T-helper 1 cell (primary cell): ENCODE results near the gene TAS1R3.

ENCODE experiments used
- DNase-seq, 5 donors: peaks; one replicate each; pipeline ENCODE4 v3.0.0-alpha.2; 2012 to 2020

Gene TAS1R3

DNA sequence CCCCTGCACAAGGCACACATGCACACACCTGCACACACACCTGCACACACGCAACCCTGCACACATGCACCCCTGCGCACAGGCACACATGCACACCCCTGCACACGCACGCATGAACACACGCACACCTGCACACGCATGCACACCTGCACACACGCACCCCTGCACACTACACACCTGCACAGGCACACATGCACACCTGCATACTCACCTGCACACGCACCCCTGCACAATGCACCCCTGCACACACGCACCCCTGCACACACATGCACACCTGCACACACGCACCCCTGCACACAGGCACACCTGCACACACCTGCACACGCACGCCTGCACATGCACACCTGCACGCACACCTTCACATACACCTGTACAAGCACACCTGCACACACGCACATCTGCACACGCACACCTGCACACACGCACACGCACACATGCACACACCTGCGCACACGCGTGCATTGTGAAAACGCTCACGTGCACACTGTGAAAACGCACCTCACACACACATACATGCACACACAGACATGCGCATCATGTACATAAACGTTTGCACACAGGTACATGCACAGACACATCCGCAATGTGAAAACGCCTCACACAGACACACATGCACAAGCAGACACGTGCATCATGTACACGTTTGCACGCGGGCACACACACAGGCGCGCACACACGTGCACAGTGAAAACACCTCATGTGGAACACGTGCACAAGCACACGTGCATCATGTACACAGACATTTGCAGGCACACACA is 9.9 kb downstream of the TAS1R3 start:
- DNase-seq: no peak

GRCh38 chr1:1341549-1342021 is 10.5 kb downstream of the TAS1R3 start:
- no peak for DNase-seq

DNA sequence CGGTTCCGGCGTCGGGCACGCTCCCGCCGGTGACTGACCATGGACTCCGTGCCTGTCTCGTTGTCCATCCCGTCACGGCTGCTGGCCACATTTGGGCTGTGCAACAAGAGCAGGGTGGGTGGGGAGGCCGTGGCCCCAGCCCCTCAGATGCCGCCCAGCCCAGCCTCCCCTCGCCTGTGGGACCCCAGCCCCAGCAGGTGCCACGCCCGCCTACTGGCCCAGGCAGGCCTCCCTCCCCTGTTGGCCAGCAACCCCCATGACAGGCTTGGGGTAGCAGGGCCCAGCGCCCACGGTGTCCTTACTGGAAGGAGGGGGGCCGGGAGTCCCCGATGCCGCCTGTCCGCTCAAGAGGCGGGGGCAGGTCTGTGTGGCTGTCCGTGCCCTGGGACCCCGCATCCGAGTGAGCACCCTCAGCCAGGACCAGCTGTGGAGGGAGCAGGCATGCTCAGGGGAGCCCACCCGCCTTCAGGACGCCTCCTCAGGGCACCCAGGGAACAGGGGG is 11.0 kb downstream of the TAS1R3 start:
- no peak for DNase-seq

GRCh38 chr1:1342584-1343115 is 11.6 kb downstream of the TAS1R3 start:
- DNase-seq: no peak

- DNase-seq: no peak
These were observed 12.8 kb downstream of the TAS1R3 start for GRCh38 chr1:1343811-1344421.

DNA sequence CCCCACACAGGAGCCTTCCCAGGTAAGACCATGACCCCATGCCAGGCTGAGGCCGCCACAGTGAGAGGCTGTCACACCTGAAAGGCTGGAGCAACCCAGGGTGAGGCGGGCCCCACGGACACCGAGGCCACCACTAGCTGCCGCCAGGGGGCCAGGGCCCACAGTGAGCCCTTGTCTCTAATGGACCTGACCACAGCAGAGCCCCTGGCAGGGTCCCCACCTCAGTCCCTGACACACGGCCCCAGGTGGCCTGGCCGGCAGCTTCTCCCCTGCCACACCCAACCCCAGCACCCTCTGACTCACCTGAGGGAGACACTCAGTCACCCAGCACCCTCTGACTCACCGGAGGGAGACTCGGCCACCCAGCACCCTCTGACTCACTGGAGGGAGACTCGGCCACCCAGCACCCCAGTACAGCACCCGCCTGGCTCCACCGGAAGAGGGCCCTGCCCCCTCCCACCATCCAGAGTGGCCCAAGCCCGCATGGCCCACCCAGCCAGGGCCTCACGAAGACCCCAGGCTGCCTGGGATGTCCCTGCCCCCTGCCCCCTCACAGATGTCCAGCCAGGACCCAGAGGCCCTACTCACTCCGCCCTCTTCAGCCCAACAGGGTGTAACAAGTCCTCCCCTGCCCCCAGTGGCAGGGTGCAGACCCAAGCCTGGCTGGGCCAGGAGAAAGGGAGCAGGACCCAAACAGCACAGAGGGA is 13.7 kb downstream of the TAS1R3 start:
- no peak for DNase-seq

DNA sequence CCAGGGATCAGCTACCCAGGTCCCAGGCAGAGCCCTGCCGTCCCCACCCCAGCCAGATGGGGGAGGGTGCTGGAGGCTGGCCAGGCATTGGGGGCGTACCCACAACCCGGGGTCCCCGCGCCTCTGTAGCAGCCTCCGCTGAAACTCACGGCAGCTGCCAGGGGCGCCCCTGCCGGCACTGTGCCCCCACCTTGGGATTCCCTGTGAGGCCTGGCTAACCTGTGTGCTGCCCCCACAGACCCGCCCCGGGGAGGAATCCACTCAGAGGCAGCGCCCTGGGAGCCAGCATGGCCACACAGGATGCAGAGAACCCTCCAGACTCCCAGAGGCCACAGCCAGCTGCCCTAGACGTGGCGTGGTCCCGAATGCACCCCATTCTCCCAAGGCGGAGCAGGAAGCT is 14.3 kb downstream of the TAS1R3 start:
- DNase-seq: no peak

DNA sequence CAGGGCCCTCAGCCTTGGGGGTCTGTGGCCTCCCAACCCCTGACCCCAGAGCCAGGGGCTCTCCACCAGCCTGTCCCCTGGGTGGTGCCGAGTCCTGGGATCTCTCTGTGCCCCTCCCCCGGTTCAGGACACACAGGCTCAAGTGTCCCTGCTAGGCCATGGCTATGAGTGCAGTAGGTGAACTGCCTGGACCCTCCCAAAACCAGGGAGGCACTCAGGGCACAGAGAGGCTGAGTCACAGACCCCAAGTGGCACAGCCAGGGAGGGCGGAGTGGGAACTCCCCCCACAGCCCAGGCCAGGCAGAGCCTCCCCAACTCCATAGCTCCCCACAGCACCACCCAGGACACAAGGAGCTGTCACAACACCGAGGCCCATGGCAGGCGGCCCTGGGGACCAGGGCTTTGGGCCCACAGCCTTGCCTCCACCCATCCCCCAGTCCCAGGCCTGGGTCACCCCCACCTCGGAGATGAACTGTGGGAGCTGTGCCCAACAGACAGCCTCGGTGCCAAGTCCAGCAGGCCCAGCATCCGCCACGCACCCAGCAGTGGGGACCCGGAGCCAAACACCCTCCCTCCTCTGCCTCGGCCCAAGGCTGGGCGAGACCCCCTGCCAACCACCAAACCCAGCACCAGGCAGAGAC is 14.9 kb downstream of the TAS1R3 start:
- DNase-seq: no peak

- DNase-seq: no peak
These were observed 15.4 kb downstream of the TAS1R3 start for GRCh38 chr1:1346501-1346890.

GRCh38 chr1:1347026-1347595 is 16.0 kb downstream of the TAS1R3 start:
- no peak for DNase-seq

GRCh38 chr1:1347663-1348419 is 16.8 kb downstream of the TAS1R3 start:
- DNase-seq: no peak

DNA sequence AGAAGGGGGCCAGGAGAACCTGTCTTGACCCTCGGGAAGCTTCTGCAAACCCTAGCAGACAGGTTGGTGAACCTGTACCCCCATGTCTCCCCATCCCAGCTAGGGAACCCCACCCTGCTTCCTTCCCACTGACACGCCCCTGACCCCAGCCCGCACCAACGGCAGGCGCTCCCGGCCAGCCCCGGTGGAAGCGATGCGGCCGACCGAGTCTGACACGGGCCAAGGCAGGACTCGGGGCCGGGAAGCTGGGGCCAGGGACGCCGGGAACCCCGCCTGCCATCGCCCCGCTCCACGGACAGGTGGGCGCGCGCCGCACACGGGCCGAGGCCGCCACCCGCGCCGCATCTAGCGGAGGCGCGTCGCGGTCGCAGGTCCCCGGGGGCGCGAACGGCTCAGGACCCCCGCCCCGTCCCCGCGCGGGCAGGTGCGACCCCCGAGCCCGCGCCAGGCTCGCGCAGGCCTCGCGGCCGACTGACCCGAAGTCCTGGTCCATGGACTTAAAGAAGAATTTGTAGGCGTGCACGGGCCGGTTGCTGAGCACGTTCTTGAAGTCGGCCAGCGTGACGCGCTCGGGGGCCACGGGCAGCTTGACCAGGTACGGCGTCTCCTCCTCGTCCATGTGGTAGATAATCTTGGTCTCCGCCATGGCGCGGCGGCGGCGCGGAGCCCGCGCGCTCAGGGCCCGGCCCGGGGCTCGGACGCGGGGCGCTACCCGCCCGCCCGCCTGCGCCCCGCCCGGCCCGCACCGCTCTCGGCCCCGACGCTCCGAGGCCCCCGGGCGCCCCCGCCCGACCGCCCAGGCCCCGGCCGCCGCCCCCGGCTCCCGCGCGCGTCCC is 17.6 kb downstream of the TAS1R3 start:
- no peak for DNase-seq

DNA sequence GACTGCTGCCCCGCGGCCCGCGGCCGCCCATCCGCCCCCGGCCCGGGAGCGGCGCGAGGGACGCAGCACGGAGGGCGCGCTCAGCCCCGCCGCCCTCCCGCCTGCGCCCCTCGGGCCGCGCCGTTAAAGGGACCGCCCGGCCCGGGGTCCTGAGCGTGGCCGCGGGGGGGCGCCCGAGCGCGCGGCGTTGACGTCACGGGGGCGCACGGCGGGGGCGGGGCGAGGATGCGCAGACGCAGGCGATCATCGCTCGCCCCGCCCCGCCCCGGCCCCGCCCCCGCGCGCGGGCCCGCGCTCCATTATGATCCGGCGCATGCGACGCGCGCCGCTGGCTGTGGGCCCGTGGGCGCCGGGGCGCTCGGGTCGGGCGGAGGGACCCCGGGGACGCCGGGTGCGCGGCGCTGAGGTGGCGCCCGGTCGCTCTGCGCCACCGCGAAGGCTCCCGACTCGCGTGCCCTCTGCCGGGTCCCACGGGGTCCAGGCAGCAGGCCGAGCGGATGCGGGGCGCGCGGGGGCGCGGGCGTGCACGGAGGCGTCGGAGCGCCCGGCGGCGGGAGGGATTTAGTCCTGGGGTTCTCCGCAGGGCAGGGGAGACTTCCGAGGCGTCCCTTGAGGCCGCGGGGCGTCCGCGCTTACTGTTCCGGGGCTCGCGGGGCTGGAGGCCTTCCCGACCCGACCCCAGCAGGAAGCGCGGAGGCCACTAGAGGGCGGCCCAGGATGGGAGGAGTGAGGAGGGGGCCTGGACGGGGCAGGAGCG is 18.4 kb downstream of the TAS1R3 start, which contains the start of gene DVL1:
Gene DVL1 (minus strand): TSS at position 163 of the 757 bp plus-strand sequence. CDS start 353 bp downstream, outside the sequence.
- peak; percentile 59 to 77 (median 64) for DNase-seq

- no peak for DNase-seq
These were observed 20.7 kb downstream of the TAS1R3 start for GRCh38 chr1:1351511-1352427.

- no peak for DNase-seq
These were observed 21.8 kb downstream of the TAS1R3 start for GRCh38 chr1:1352786-1353388.

DNA sequence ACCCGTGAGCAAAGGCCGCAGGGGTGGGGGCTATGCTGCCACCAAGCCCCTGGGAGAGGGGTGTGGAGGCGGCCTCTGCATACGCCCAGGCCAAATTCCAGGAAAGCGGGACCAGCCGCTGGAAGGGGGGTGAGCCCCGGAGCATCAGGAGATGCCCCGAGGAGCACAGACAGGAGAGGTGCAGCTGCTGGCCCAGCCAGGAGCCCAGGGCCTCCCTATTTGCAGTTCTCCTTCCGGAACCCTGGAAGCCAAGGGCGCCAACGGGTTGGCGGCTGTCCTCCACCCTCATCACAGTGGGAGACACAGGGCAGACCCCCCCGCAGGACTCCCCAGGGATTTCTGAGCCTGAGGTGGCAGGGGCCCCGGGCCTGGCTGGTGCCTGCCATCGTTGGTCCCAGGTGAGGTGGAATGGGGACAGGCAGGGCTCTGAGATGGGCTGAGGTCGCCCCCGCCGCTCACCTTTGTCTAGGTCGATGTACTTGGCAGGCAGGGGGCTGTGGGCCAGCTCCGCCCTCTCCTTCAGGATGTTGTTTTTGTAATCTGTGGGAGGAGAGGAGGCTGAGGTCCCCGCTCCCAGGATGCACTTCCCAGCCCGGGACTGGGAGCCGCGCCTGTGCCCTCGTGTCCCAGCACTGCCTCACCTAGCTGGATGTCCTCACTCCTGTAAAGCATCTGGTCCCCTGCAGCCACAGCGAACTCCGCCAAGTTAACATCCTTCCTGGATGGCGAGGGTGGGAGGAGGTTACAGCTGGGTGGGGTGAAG is 22.5 kb downstream of the TAS1R3 start:
- DNase-seq: no peak
